GM18508 (cell line): Measurements from ENCODE around the gene DNMT3L.
"Not testable (repeated sequence)": the region's sequence is repeated elsewhere in the genome, so short reads cannot be mapped to it uniquely, and the experiment has no call there.

Experiments
- ATAC-seq: cut with Tn5 transposase; IDR thresholded peaks from one replicate; pipeline ENCODE4 v1.9.1; 2021; ENCODE audit warnings: moderate number of reproducible peaks; ENCODE audit not compliant: insufficient read depth, unreplicated experiment

DNMT3L gene

DNA sequence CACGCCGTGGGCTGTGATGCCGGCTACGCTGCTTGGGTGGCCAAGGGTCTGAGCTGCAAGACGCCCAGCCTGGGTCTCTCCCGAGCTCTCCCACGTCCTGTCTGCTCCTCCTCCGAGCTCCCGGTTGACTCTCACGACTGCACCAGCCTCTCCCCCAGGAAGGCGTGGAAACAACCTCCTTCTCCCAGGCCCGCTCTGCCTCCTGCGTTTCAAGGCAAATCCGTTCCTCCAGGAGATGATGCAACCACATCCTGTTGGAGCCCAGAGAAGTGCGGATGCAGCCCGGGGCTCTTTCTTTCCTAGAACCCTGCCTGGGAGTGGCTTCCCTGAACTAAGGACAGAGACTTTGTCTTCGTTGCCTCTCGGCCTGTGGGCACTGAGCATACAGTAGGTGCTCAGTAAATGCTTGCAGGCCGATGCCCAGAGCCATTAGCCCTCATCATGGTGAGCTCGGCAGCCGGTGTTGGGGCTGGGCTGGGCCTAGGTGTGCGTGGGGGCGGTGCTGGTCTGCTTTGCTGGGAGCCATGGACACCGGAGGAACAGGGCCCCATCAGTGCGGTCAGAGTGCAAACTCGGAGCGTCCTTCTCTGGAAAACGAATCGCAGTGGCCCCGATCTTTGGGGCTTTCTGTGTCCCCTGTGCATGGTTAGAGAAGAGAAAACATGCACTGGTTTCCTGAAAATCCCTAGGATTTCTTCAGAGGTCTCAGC is 59.0 kb downstream of the DNMT3L start:
- not testable (repeated sequence) for ATAC-seq

DNA sequence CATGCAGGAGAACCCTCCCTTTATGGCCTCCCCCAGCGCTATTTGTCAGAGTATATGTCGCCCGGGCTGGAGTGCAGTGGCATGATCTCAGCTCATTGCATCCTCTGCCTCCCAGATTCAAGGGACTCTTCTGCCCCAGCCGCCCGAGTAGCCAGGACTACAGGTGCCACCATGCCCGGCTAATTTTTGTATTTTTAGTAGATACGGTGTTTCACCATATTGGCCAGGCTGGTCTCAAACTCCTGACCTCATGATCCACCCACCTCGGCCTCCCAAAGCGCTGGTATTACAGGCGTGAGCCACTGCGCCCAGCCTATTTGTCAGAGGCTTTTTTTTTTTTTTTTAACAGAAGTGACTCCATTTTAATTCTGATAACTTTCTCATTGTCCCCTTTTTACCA is 61.7 kb downstream of the DNMT3L start:
- ATAC-seq, result not testable (repeated sequence)

DNA sequence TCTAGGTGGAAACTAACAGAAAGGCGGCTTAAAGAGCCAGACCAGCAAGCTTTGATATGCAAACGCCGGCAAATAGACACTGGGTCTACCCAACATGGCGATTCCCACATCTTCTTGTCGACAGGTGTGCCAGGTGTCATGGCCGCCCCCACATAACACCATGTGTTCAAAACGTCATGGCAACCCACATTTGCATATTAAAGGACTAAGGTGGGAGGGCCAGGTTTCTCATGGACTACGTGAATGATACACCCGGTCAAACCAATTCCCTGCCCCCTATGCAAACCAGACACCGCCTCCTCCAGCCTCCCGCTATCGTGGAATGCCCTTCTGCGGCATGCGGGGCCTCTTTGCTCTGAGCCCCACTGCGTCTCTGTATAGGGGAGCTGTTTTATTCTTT is 62.2 kb downstream of the DNMT3L start:
- no peak for ATAC-seq

DNA sequence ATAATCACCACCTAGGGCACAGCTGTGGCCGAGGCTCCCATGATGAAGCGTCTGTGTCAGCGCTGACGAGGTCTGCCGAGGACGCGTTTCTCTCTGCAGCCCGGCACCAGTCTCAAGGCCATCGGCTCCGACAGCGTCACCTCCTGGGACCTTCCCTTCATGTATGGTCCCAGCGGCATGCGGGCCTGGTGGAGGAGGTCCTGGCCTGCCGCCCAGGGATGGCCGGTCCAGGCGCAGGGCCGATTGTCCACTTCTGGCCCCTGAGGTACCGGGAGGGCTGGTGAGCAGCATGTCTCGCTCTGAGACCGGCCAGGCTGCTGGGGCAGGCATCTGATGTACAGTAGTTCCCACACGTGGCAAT is 64.6 kb downstream of the DNMT3L start:
- not testable (repeated sequence) for ATAC-seq
